WTC11 (cell line): ENCODE results near the gene RPS6KA2. TPM values are rescaled to one million over a fixed set of nuclear protein-coding genes. Genes with fewer than 3 reads are reported as not detected.

Experiments
- ATAC-seq: fragments of 200-7000 bp; cut with Tn5 transposase; 2 replicates; pipeline ENCODE4 v1.10.0; 2021; ENCODE audit warnings: mild to moderate bottlenecking, moderate library complexity
- CTCF ChIA-PET: fragments of 300-600 bp; sonication (Branson Sonifier 250); formaldehyde crosslinking; loops from one replicate; lab custom pipeline; 2021; ENCODE audit warnings: antibody characterized with exemption; lab: Charles Lee
- POLR2A ChIA-PET: fragments of 350-600 bp; sonication (Branson Sonifier 250); formaldehyde crosslinking; loops from one replicate; lab custom pipeline; 2021; ENCODE audit warnings: antibody characterized with exemption; lab: Charles Lee
- DNase-seq: peaks from one replicate; pipeline ENCODE4 v3.0.0; 2021; ENCODE audit warnings: low spot score
- H3K27ac Mint-ChIP-seq: 2 replicates; pipeline ENCODE4 v1.8.0; 2021; ENCODE audit warnings: mixed read lengths
- H3K27me3 Mint-ChIP-seq: 2 replicates; pipeline ENCODE4 v1.8.0; 2021; ENCODE audit warnings: low read depth, mild to moderate bottlenecking, moderate library complexity, mixed read lengths
- H3K36me3 Mint-ChIP-seq: 2 replicates; pipeline ENCODE4 v1.8.0; 2021; ENCODE audit warnings: mixed read lengths
- H3K4me1 Mint-ChIP-seq: 2 replicates; pipeline ENCODE4 v1.8.0; 2022; ENCODE audit warnings: mixed read lengths
- H3K4me3 Mint-ChIP-seq: 2 replicates; pipeline ENCODE4 v1.8.0; 2021; ENCODE audit warnings: mild to moderate bottlenecking, moderate library complexity, mixed read lengths
- H3K9me3 Mint-ChIP-seq: 2 replicates; pipeline ENCODE4 v1.8.0; 2021; ENCODE audit warnings: mixed read lengths
- FOXK1 ChIP-seq: sonication (generic); formaldehyde crosslinking; IDR thresholded peaks from 2 replicates; pipeline ENCODE4 v1.8.0; 2022; ENCODE audit warnings: mild to moderate bottlenecking, moderate library complexity, missing genetic modification reagents
- MYBL2 ChIP-seq: sonication (generic); formaldehyde crosslinking; IDR thresholded peaks from 2 replicates; pipeline ENCODE4 v1.8.1; 2023; ENCODE audit warnings: mild to moderate bottlenecking, moderate library complexity, missing genetic modification reagents
- NFE2L1 ChIP-seq: sonication (generic); formaldehyde crosslinking; IDR thresholded peaks from 2 replicates; pipeline ENCODE4 v1.8.1; 2023; ENCODE audit warnings: missing genetic modification reagents
- NR3C1 ChIP-seq: sonication (generic); formaldehyde crosslinking; conservative IDR thresholded peaks from 2 replicates; pipeline ENCODE4 v1.8.1; 2023; ENCODE audit warnings: low read depth, mild to moderate bottlenecking, missing genetic modification reagents
- SP1 ChIP-seq: sonication (generic); formaldehyde crosslinking; conservative IDR thresholded peaks from 2 replicates; pipeline ENCODE4 v1.8.1; 2022; ENCODE audit warnings: missing genetic modification reagents
- TEAD4 ChIP-seq: sonication (generic); formaldehyde crosslinking; IDR thresholded peaks from 2 replicates; pipeline ENCODE4 v1.8.0; 2022; ENCODE audit warnings: mild to moderate bottlenecking, missing genetic modification reagents
- ZNF232 ChIP-seq: sonication (generic); formaldehyde crosslinking; IDR thresholded peaks from 2 replicates; pipeline ENCODE4 v1.8.0; 2022; ENCODE audit warnings: mild to moderate bottlenecking, missing genetic modification reagents
- ZNF423 ChIP-seq: fragments of 250-450 bp; sonication (Bioruptor Pico); IDR thresholded peaks from 2 replicates; pipeline ENCODE4 v2.1.2; 2022; ENCODE audit warnings: mild to moderate bottlenecking, moderate library complexity
- total RNA-seq: library from RNA; stranded (reverse); gene quantifications from 3 replicates; pipeline ENCODE4 v1.2.3, GENCODE V29; 2021
- TF ChIP-seq, protein P1 (sequence below): sonication (generic); formaldehyde crosslinking; conservative IDR thresholded peaks from 2 replicates; pipeline ENCODE4 v1.8.1; 2023; ENCODE audit warnings: mild to moderate bottlenecking, low read depth, missing genetic modification reagents, moderate library complexity
- TF ChIP-seq, protein P2 (sequence below): fragments of 250-450 bp; sonication (Bioruptor Pico); IDR thresholded peaks from 2 replicates; pipeline ENCODE4 v1.9.0; 2021; ENCODE audit warnings: moderate library complexity, mild to moderate bottlenecking, inconsistent platforms, borderline replicate concordance
- TF ChIP-seq, protein P3 (sequence below): fragments of 250-450 bp; sonication (Bioruptor Pico); conservative IDR thresholded peaks from 2 replicates; pipeline ENCODE4 v1.9.0; 2021; ENCODE audit warnings: mild to moderate bottlenecking
- TF ChIP-seq, protein P4 (sequence below): sonication (generic); formaldehyde crosslinking; IDR thresholded peaks from 2 replicates; pipeline ENCODE4 v1.8.0; 2022; ENCODE audit warnings: mild to moderate bottlenecking, missing genetic modification reagents
- TF ChIP-seq, protein P5 (sequence below): sonication (generic); formaldehyde crosslinking; IDR thresholded peaks from 2 replicates; pipeline ENCODE4 v1.8.1; 2023; ENCODE audit warnings: mild to moderate bottlenecking, missing genetic modification reagents, moderate library complexity
- TF ChIP-seq, protein P6 (sequence below): sonication (generic); formaldehyde crosslinking; IDR thresholded peaks from 2 replicates; pipeline ENCODE4 v1.8.1; 2023; ENCODE audit warnings: mild to moderate bottlenecking, missing genetic modification reagents, borderline replicate concordance
- TF ChIP-seq, protein P7 (sequence below): sonication (generic); formaldehyde crosslinking; IDR thresholded peaks from 2 replicates; pipeline ENCODE4 v1.8.0; 2023; ENCODE audit warnings: missing genetic modification reagents, mild to moderate bottlenecking, borderline replicate concordance

RPS6KA2 gene
- total RNA-seq, 1 experiment from 2014 or later = 24.2 TPM

DNA sequence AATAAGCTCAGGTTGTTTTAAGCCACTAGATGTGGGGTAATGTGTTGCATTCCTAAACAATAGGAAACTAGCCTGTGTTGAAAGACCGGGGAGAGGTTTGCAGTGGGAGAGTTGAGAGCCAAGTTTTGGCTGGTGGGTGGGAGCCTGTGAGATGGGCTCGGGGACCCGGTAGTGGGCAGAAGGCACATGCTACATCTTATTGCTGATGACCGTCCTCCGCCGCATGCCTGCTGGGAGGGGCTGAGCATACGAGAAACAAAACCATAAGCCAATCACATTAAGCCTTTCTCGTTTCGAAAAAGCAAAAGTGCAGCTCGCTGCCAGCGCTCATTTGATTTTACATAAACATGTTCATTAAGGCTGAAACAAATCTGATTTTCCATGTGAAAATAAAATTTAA is 186.9 kb downstream of the RPS6KA2 start:
- DNase-seq = no peak
- no peak for TF ChIP-seq ZNF232
- TF ChIP-seq, protein P1, sequence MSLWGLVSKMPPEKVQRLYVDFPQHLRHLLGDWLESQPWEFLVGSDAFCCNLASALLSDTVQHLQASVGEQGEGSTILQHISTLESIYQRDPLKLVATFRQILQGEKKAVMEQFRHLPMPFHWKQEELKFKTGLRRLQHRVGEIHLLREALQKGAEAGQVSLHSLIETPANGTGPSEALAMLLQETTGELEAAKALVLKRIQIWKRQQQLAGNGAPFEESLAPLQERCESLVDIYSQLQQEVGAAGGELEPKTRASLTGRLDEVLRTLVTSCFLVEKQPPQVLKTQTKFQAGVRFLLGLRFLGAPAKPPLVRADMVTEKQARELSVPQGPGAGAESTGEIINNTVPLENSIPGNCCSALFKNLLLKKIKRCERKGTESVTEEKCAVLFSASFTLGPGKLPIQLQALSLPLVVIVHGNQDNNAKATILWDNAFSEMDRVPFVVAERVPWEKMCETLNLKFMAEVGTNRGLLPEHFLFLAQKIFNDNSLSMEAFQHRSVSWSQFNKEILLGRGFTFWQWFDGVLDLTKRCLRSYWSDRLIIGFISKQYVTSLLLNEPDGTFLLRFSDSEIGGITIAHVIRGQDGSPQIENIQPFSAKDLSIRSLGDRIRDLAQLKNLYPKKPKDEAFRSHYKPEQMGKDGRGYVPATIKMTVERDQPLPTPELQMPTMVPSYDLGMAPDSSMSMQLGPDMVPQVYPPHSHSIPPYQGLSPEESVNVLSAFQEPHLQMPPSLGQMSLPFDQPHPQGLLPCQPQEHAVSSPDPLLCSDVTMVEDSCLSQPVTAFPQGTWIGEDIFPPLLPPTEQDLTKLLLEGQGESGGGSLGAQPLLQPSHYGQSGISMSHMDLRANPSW (CRISPR knock-in tag) = no peak
- TF ChIP-seq, protein P2, sequence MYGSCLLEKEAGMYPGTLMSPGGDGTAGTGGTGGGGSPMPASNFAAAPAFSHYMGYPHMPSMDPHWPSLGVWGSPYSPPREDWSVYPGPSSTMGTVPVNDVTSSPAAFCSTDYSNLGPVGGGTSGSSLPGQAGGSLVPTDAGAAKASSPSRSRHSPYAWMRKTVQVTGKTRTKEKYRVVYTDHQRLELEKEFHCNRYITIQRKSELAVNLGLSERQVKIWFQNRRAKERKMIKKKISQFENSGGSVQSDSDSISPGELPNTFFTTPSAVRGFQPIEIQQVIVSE (CRISPR knock-in tag) = no peak
- TF ChIP-seq, protein P3, sequence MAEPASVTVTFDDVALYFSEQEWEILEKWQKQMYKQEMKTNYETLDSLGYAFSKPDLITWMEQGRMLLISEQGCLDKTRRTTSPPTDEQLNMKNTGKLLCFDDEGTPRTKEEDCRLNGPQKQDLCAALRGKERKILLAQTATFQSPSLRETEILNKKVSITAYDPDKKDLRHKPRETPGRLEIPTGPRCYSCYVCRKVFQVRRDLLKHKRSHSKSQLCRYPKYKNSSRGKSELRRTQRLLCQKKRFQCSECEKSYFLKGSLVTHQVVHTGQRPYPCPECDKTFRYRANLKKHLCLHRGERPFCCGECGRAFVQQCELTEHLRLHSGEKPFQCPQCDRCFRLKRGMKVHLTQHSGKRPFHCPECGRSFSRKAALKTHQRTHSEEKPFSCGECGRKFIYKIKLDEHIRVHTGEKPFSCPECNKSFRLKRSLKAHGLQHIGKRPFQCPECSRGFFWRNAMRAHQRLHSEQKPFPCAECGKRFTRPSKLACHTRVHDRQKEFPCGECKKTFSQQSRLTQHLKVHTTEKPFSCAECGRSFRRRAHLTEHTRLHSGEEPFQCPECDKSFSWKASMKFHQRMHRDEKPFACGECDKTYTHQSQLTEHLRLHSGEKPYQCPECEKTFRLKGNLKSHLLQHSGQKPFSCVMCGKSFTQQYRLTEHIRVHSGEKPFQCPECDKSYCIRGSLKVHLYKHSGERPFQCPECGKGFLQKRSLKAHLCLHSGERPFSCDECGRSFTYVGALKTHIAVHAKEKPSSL = no peak
- no peak for TF ChIP-seq ZNF423 (CRISPR knock-in tag)
- TF ChIP-seq, protein P4, sequence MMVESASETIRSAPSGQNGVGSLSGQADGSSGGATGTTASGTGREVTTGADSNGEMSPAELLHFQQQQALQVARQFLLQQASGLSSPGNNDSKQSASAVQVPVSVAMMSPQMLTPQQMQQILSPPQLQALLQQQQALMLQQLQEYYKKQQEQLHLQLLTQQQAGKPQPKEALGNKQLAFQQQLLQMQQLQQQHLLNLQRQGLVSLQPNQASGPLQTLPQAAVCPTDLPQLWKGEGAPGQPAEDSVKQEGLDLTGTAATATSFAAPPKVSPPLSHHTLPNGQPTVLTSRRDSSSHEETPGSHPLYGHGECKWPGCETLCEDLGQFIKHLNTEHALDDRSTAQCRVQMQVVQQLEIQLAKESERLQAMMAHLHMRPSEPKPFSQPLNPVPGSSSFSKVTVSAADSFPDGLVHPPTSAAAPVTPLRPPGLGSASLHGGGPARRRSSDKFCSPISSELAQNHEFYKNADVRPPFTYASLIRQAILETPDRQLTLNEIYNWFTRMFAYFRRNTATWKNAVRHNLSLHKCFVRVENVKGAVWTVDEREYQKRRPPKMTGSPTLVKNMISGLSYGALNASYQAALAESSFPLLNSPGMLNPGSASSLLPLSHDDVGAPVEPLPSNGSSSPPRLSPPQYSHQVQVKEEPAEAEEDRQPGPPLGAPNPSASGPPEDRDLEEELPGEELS (CRISPR knock-in tag) = no peak
- no peak for TF ChIP-seq TEAD4
- ChIA-PET CTCF (interaction anchor here (0.8 kb wide), 1 partner anchor 186 kb away, joined by 4 read pairs; no protein-coding TSS in a partner anchor), POLR2A (interaction anchor here (0.9 kb wide), 1 partner anchor 15 kb away, joined by 3 read pairs; no protein-coding TSS in a partner anchor)
- no peak overlapping the region for H3K27ac Mint-ChIP-seq
- H3K36me3 Mint-ChIP-seq = no peaks in the 10 kb centered on the region
- H3K4me3 Mint-ChIP-seq = no peak overlapping the region
- no peaks in the 10 kb centered on the region for H3K4me1 Mint-ChIP-seq
- H3K9me3 Mint-ChIP-seq = no peaks in the 10 kb centered on the region
- H3K27me3 Mint-ChIP-seq = no peaks in the 10 kb centered on the region
- ATAC-seq = no peak

DNA sequence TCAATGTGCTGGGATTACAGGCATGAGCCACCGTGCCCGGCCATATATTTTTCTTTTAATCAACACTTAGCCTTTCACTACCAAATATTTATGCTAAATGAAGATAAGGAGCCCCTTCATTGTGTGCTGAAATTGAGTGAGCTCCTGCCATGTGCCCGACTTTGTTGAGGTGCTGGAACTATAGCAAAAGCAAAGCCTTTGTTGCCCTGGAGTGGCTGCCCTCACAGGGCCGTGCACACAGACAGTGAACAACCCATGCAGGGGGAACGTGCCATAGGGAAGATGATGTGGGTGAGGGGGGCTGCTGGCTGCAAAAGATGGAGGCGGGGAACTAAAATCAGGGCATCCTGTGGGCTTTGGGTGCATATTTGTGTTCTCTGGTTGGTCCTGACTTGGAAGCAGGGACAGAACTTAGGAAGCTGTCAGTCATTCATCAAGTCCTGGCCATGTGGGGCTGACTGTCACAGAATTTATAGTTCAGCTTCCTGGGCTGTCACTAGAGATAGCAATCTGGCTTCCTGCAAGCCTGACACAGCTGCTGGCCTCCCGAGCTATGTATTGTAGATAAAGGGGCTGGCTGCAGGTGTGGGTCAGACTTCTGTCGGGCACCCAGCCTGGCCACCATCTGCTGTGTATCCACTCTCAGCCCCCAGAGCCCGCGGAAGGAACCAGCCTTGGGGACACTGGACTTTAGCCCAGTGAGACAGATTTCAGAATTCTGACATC is 187.5 kb downstream of the RPS6KA2 start:
- no peaks in the 10 kb centered on the region for H3K27me3 Mint-ChIP-seq
- H3K9me3 Mint-ChIP-seq = no peaks in the 10 kb centered on the region
- ChIA-PET POLR2A (interaction anchor here (0.9 kb wide), 1 partner anchor 14 kb away, joined by 3 read pairs; no protein-coding TSS in a partner anchor), CTCF (interaction anchor here (0.8 kb wide), 1 partner anchor 187 kb away, joined by 4 read pairs; no protein-coding TSS in a partner anchor)
- H3K4me3 Mint-ChIP-seq = no peak overlapping the region
- H3K4me1 Mint-ChIP-seq = no peaks in the 10 kb centered on the region
- H3K36me3 Mint-ChIP-seq = no peaks in the 10 kb centered on the region
- DNase-seq (no peak), ATAC-seq (no peak)
- TF ChIP-seq, protein P5, sequence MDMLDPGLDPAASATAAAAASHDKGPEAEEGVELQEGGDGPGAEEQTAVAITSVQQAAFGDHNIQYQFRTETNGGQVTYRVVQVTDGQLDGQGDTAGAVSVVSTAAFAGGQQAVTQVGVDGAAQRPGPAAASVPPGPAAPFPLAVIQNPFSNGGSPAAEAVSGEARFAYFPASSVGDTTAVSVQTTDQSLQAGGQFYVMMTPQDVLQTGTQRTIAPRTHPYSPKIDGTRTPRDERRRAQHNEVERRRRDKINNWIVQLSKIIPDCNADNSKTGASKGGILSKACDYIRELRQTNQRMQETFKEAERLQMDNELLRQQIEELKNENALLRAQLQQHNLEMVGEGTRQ (CRISPR knock-in tag) = no peak
- TF ChIP-seq MYBL2 (CRISPR knock-in tag) = no peak
- TF ChIP-seq FOXK1 (CRISPR knock-in tag) = no peak
- TF ChIP-seq, protein P6, sequence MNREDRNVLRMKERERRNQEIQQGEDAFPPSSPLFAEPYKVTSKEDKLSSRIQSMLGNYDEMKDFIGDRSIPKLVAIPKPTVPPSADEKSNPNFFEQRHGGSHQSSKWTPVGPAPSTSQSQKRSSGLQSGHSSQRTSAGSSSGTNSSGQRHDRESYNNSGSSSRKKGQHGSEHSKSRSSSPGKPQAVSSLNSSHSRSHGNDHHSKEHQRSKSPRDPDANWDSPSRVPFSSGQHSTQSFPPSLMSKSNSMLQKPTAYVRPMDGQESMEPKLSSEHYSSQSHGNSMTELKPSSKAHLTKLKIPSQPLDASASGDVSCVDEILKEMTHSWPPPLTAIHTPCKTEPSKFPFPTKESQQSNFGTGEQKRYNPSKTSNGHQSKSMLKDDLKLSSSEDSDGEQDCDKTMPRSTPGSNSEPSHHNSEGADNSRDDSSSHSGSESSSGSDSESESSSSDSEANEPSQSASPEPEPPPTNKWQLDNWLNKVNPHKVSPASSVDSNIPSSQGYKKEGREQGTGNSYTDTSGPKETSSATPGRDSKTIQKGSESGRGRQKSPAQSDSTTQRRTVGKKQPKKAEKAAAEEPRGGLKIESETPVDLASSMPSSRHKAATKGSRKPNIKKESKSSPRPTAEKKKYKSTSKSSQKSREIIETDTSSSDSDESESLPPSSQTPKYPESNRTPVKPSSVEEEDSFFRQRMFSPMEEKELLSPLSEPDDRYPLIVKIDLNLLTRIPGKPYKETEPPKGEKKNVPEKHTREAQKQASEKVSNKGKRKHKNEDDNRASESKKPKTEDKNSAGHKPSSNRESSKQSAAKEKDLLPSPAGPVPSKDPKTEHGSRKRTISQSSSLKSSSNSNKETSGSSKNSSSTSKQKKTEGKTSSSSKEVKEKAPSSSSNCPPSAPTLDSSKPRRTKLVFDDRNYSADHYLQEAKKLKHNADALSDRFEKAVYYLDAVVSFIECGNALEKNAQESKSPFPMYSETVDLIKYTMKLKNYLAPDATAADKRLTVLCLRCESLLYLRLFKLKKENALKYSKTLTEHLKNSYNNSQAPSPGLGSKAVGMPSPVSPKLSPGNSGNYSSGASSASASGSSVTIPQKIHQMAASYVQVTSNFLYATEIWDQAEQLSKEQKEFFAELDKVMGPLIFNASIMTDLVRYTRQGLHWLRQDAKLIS (CRISPR knock-in tag) = no peak
- TF ChIP-seq SP1 (CRISPR knock-in tag) = no peak
- TF ChIP-seq, protein P7, sequence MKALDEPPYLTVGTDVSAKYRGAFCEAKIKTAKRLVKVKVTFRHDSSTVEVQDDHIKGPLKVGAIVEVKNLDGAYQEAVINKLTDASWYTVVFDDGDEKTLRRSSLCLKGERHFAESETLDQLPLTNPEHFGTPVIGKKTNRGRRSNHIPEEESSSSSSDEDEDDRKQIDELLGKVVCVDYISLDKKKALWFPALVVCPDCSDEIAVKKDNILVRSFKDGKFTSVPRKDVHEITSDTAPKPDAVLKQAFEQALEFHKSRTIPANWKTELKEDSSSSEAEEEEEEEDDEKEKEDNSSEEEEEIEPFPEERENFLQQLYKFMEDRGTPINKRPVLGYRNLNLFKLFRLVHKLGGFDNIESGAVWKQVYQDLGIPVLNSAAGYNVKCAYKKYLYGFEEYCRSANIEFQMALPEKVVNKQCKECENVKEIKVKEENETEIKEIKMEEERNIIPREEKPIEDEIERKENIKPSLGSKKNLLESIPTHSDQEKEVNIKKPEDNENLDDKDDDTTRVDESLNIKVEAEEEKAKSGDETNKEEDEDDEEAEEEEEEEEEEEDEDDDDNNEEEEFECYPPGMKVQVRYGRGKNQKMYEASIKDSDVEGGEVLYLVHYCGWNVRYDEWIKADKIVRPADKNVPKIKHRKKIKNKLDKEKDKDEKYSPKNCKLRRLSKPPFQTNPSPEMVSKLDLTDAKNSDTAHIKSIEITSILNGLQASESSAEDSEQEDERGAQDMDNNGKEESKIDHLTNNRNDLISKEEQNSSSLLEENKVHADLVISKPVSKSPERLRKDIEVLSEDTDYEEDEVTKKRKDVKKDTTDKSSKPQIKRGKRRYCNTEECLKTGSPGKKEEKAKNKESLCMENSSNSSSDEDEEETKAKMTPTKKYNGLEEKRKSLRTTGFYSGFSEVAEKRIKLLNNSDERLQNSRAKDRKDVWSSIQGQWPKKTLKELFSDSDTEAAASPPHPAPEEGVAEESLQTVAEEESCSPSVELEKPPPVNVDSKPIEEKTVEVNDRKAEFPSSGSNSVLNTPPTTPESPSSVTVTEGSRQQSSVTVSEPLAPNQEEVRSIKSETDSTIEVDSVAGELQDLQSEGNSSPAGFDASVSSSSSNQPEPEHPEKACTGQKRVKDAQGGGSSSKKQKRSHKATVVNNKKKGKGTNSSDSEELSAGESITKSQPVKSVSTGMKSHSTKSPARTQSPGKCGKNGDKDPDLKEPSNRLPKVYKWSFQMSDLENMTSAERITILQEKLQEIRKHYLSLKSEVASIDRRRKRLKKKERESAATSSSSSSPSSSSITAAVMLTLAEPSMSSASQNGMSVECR (CRISPR knock-in tag) = no peak
- TF ChIP-seq NFE2L1 (CRISPR knock-in tag) = no peak
- TF ChIP-seq NR3C1 (CRISPR knock-in tag) = no peak
- no peak overlapping the region for H3K27ac Mint-ChIP-seq
